Measurements from ENCODE around the gene GPR183. TPM values are rescaled to one million over a fixed set of nuclear protein-coding genes. Genes with fewer than 3 reads are reported as not detected.

The GPR183 gene
- total RNA-seq, 1 donor from 2014 or later, result 0.19 TPM

DNA sequence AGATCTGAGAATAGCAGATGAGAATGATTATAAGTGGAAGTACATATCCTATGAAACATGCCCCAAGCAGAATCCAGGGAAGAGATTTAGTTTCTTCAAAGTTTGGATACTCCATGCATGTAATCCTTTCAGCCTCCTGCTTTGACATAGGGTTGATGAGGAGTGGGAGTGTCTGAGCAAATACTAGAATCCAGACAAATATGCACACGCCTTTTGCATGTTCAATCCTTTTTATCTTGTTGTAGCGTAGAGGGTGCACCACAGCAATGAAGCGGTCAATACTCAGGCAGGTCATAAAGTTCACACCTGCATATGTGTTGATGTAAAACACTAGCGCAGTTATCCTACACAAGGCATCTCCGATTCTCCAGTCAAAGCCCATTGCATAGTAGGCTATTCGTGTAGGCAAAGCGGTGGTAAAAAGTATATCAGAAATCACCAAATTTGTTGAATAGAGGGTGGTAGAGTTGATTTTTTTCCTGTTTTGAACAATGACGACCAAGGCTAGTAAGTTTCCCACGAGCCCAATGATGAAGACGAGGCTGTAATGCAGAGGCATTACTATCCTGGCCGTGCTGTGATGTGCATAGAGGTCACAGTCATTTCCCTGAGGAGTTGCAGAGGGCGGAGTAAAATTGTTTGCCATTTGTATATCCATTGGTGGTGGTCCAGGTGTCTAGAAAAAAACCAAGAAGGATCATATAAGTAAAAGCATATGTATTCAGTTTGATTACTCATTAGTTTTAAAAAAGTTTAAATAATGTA lies 11.5 kb downstream of the GPR183 start:
- DNase-seq (ENCODE audit: extremely low spot score, unreplicated experiment), result no peak
- Mint-ChIP-seq H3K27me3 (ENCODE audit: unreplicated experiment) (no peaks in the 10 kb centered on the region), H3K27ac (ENCODE audit: unreplicated experiment) (no peak overlapping the region), H3K4me3 (ENCODE audit: unreplicated experiment) (no peak overlapping the region), H3K9me3 (ENCODE audit: unreplicated experiment) (no peaks in the 10 kb centered on the region), H3K4me1 (ENCODE audit: unreplicated experiment) (peaks cover 11% of the 10 kb centered on the region), H3K36me3 (ENCODE audit: unreplicated experiment) (peaks cover 4% of the 10 kb centered on the region)
- TF ChIP-seq, protein P1, sequence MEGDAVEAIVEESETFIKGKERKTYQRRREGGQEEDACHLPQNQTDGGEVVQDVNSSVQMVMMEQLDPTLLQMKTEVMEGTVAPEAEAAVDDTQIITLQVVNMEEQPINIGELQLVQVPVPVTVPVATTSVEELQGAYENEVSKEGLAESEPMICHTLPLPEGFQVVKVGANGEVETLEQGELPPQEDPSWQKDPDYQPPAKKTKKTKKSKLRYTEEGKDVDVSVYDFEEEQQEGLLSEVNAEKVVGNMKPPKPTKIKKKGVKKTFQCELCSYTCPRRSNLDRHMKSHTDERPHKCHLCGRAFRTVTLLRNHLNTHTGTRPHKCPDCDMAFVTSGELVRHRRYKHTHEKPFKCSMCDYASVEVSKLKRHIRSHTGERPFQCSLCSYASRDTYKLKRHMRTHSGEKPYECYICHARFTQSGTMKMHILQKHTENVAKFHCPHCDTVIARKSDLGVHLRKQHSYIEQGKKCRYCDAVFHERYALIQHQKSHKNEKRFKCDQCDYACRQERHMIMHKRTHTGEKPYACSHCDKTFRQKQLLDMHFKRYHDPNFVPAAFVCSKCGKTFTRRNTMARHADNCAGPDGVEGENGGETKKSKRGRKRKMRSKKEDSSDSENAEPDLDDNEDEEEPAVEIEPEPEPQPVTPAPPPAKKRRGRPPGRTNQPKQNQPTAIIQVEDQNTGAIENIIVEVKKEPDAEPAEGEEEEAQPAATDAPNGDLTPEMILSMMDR (IDR thresholded peaks at IDR 0.05), result no peak

DNA sequence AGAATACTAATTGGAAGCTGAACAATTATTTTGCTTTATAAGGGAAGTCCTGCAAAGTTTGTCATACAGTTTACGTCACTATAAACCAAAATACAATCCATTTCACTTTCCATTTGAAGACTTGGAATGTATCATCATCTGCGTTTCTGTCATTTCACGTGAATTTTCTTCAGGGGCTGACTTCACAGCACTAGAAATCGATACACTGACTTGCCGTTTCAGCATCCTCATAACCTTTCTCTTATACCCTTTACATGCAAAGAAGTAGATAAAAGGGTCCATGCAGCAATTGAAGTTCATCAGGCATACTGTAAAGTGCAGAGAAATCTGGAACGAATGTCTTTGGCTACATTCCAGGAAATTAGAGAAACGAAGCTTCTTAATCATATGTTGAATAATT lies 12.2 kb downstream of the GPR183 start:
- peaks cover 4% of the 10 kb centered on the region for H3K36me3 Mint-ChIP-seq (ENCODE audit: unreplicated experiment)
- no peak for DNase-seq (ENCODE audit: extremely low spot score, unreplicated experiment)
- no peak overlapping the region for H3K27ac Mint-ChIP-seq (ENCODE audit: unreplicated experiment)
- peaks cover 11% of the 10 kb centered on the region for H3K4me1 Mint-ChIP-seq (ENCODE audit: unreplicated experiment)
- no peak overlapping the region for H3K4me3 Mint-ChIP-seq (ENCODE audit: unreplicated experiment)
- no peaks in the 10 kb centered on the region for H3K9me3 Mint-ChIP-seq (ENCODE audit: unreplicated experiment)
- TF ChIP-seq, protein P1 (IDR thresholded peaks at IDR 0.05), result no peak
- H3K27me3 Mint-ChIP-seq (ENCODE audit: unreplicated experiment), result no peaks in the 10 kb centered on the region

DNA sequence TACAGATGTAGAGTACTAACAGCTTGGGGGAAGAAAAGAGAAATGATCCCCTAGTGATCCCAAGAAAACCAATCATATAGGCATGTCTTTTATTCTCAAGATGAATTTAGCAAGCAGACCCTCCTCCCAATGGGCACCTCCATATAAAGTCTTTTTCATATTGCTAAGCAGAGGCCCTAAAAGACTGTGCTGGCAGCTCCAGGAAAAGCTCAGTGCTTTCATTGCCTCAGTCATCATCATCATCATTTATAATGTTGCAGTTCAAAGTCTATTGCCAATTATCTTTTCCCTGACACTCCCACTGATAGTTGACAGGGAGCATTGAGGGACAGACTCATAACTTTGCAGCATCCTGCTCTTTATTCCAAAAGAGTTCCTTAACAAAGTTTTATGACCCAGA lies 13.0 kb downstream of the GPR183 start:
- DNase-seq (ENCODE audit: extremely low spot score, unreplicated experiment), result no peak
- no peak overlapping the region for H3K4me3 Mint-ChIP-seq (ENCODE audit: unreplicated experiment)
- no peak overlapping the region for H3K27ac Mint-ChIP-seq (ENCODE audit: unreplicated experiment)
- H3K9me3 Mint-ChIP-seq (ENCODE audit: unreplicated experiment), result no peaks in the 10 kb centered on the region
- TF ChIP-seq, protein P1 (IDR thresholded peaks at IDR 0.05), result no peak
- H3K27me3 Mint-ChIP-seq (ENCODE audit: unreplicated experiment), result no peaks in the 10 kb centered on the region
- peaks cover 2% of the 10 kb centered on the region for H3K36me3 Mint-ChIP-seq (ENCODE audit: unreplicated experiment)
- peaks cover 11% of the 10 kb centered on the region for H3K4me1 Mint-ChIP-seq (ENCODE audit: unreplicated experiment)

DNA sequence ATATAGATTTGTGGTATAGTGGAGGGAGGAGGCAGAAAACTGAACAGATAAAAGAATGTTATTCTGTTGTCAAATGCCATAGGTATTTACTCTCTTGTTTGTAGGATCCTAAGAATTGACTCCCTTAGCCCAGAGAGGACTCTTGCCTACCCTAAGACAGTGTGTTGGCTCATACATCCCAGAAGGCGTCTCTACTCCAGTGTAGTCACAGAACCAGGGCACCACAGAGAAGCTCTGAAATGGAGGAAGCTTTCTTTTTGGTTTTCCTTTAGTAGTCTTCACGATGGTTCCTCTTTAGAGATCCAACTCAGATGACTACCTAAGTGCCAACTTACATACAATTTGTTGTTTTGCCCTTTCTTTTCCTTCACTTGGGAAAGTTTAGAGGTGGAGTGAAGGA lies 14.0 kb downstream of the GPR183 start:
- Mint-ChIP-seq H3K36me3 (ENCODE audit: unreplicated experiment) (peaks cover 2% of the 10 kb centered on the region), H3K27ac (ENCODE audit: unreplicated experiment) (no peak overlapping the region)

DNA sequence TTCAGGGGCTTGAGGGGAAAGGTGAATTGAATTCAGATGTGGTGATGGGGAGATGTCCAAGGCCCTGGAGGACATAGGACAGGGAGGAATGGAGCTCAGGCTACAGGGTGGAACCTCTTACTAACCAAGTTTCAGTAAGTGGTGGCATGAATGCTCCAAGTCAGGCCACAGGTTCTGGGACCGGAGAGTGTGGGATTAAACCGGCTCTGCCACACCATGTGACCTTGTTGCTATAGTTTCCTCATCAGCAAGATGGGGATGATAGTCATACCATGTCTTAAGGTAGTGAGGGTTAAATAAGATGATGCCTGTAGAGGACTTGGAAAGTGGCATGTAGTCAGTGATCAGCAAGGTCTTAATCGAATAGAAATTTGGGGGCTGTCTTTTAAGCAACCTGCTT lies 16.3 kb downstream of the GPR183 start:
- Mint-ChIP-seq H3K27me3 (ENCODE audit: unreplicated experiment) (no peaks in the 10 kb centered on the region), H3K9me3 (ENCODE audit: unreplicated experiment) (no peaks in the 10 kb centered on the region), H3K4me1 (ENCODE audit: unreplicated experiment) (peaks cover 22% of the 10 kb centered on the region), H3K36me3 (ENCODE audit: unreplicated experiment) (peaks cover 5% of the 10 kb centered on the region), H3K27ac (ENCODE audit: unreplicated experiment) (no peak overlapping the region), H3K4me3 (ENCODE audit: unreplicated experiment) (no peak overlapping the region)
- no peak for DNase-seq (ENCODE audit: extremely low spot score, unreplicated experiment)
- TF ChIP-seq, protein P1 (IDR thresholded peaks at IDR 0.05), result no peak

More for the DNA sequence above, 14.0 kb downstream of the GPR183 start:
- H3K9me3 Mint-ChIP-seq (ENCODE audit: unreplicated experiment), result no peaks in the 10 kb centered on the region
- DNase-seq (ENCODE audit: extremely low spot score, unreplicated experiment), result no peak
- TF ChIP-seq, protein P1 (IDR thresholded peaks at IDR 0.05), result no peak
- H3K4me1 Mint-ChIP-seq (ENCODE audit: unreplicated experiment), result peaks cover 20% of the 10 kb centered on the region
- no peak overlapping the region for H3K4me3 Mint-ChIP-seq (ENCODE audit: unreplicated experiment)
- H3K27me3 Mint-ChIP-seq (ENCODE audit: unreplicated experiment), result no peaks in the 10 kb centered on the region
